ENCODE data around the gene AGPAT1.
"Not testable (repeated sequence)": the region's sequence is repeated elsewhere in the genome, so short reads cannot be mapped to it uniquely, and the experiment has no call there.

AGPAT1 gene

DNA sequence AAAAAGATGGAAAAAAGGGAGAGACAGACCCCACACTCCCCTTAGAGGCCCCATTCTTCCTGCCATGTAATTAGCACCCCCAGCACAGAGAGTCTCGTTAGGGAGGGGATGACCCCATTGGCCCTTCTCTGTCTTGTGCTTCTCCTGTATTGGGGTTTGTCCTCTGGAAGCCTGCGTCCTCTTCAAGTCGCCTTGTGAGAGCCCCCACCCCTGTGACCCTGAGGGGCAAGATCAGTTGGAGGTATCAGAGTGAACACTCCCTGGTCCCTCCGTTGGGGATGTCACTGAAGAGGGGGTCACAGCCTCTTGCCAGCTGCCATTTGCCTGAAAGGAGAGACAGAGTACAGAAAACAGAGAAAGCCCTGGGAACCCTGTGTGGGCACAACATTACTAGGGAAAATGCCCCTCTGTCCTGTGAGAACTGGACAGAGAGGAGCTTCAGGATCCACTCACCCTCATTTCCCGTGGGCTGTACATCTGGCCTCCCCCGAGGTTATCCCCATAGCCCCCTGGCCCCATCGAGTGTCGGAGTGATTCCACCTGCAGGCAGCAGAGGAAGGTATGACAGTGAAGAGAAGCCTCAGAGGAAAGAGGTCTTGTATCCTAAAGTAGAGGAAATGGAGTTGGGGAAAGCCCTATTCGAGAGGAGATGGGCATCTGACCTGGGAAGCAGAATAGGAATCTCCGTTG lies 10.4 kb upstream of the AGPAT1 start:
- not testable (repeated sequence) for H3K4me1 ChIP-seq (ENCODE audit: control insufficient read depth, insufficient read depth, low read length); DNase-seq (ENCODE audit: low read depth, low spot score); H3K4me3 ChIP-seq (ENCODE audit: low read length); H3K27ac ChIP-seq (ENCODE audit: low read length); H3K27me3 ChIP-seq (ENCODE audit: control insufficient read depth, insufficient read depth, low read length); H3K9me3 ChIP-seq (ENCODE audit: control insufficient read depth, insufficient read depth, low read length)
- H3K36me3 ChIP-seq (ENCODE audit: control insufficient read depth, insufficient read depth, low read length), result peaks cover 19% of the 10 kb centered on the region
- no CpG with 5 or more reads among the region's 10 CpGs for WGBS (ENCODE audit: insufficient coverage, insufficient read length)

GRCh38 chr6:32185681-32186131 lies 9.8 kb upstream of the AGPAT1 start:
- H3K4me3 ChIP-seq (ENCODE audit: low read length); H3K9me3 ChIP-seq (ENCODE audit: control insufficient read depth, insufficient read depth, low read length); H3K27me3 ChIP-seq (ENCODE audit: control insufficient read depth, insufficient read depth, low read length); DNase-seq (ENCODE audit: low read depth, low spot score); H3K27ac ChIP-seq (ENCODE audit: low read length); H3K4me1 ChIP-seq (ENCODE audit: control insufficient read depth, insufficient read depth, low read length): not testable (repeated sequence)
- no CpG with 5 or more reads among the region's 11 CpGs for WGBS (ENCODE audit: insufficient coverage, insufficient read length)
- H3K36me3 ChIP-seq (ENCODE audit: control insufficient read depth, insufficient read depth, low read length), result peaks cover 22% of the 10 kb centered on the region

- WGBS (ENCODE audit: insufficient coverage, insufficient read length), result no CpG with 5 or more reads among the region's 6 CpGs
- peaks cover 4% of the 10 kb centered on the region for H3K4me1 ChIP-seq (ENCODE audit: control insufficient read depth, insufficient read depth, low read length)
- no peaks in the 10 kb centered on the region for H3K27me3 ChIP-seq (ENCODE audit: control insufficient read depth, insufficient read depth, low read length)
- no peaks in the 10 kb centered on the region for H3K9me3 ChIP-seq (ENCODE audit: control insufficient read depth, insufficient read depth, low read length)
- peaks cover 22% of the 10 kb centered on the region for H3K36me3 ChIP-seq (ENCODE audit: control insufficient read depth, insufficient read depth, low read length)
- no peak within 1 kb of the TSS for H3K27ac ChIP-seq (ENCODE audit: low read length)
- DNase-seq (ENCODE audit: low read depth, low spot score), result no peak
- H3K4me3 ChIP-seq (ENCODE audit: low read length), result no peak within 1 kb of the TSS
These were observed 8.3 kb upstream of the AGPAT1 start, which contains the start of gene AGER for GRCh38 chr6:32184084-32184640. AGER (minus strand) TSS chr6:32184253; CDS start chr6:32184222, 31 bp downstream.

DNA sequence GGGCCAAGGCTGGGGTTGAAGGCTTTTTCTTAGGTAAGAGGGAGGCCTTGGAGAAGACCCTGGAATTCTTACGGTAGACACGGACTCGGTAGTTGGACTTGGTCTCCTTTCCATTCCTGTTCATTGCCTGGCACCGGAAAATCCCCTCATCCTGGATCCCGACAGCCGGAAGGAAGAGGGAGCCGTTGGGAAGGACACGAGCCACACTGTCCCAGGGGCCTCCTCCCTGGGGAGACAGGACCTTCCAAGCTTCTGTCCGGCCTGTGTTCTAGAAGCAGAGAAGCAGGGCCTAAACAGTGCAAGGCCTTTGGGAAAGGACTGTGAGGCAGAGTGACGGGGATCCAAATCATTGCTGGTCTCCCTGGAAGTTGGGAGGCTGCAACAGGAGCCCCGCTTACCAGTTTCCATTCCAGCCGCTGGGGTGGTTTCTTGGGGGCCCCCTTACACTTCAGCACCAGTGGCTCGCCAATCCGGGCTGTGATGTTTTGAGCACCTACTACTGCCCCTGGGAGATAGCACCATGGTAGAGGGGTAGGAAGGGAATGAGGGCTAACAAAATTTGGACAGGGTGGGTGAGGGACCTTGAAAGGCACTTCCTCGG lies 7.7 kb upstream of the AGPAT1 start:
- DNase-seq (ENCODE audit: low read depth, low spot score), result no peak
- Histone ChIP-seq H3K36me3 (ENCODE audit: control insufficient read depth, insufficient read depth, low read length) (peaks cover 22% of the 10 kb centered on the region), H3K4me3 (ENCODE audit: low read length) (no peak overlapping the region), H3K9me3 (ENCODE audit: control insufficient read depth, insufficient read depth, low read length) (no peaks in the 10 kb centered on the region), H3K27me3 (ENCODE audit: control insufficient read depth, insufficient read depth, low read length) (no peaks in the 10 kb centered on the region), H3K4me1 (ENCODE audit: control insufficient read depth, insufficient read depth, low read length) (peaks cover 2% of the 10 kb centered on the region; the same call in 1 of the 2 replicates), H3K27ac (ENCODE audit: low read length) (no peak overlapping the region)
- no CpG with 5 or more reads among the region's 15 CpGs for WGBS (ENCODE audit: insufficient coverage, insufficient read length)

GRCh38 chr6:32183030-32183429 lies 7.1 kb upstream of the AGPAT1 start:
- Histone ChIP-seq H3K9me3 (ENCODE audit: control insufficient read depth, insufficient read depth, low read length) (no peaks in the 10 kb centered on the region), H3K4me1 (ENCODE audit: control insufficient read depth, insufficient read depth, low read length) (peaks cover 2% of the 10 kb centered on the region; the same call in 1 of the 2 replicates), H3K4me3 (ENCODE audit: low read length) (no peak overlapping the region), H3K27ac (ENCODE audit: low read length) (no peak overlapping the region), H3K27me3 (ENCODE audit: control insufficient read depth, insufficient read depth, low read length) (no peaks in the 10 kb centered on the region), H3K36me3 (ENCODE audit: control insufficient read depth, insufficient read depth, low read length) (peaks cover 21% of the 10 kb centered on the region)
- no CpG with 5 or more reads among the region's 3 CpGs for WGBS (ENCODE audit: insufficient coverage, insufficient read length)
- DNase-seq (ENCODE audit: low read depth, low spot score), result no peak

GRCh38 chr6:32182555-32182981 lies 6.7 kb upstream of the AGPAT1 start:
- no CpG with 5 or more reads among the region's 10 CpGs for WGBS (ENCODE audit: insufficient coverage, insufficient read length)
- Histone ChIP-seq H3K4me1 (ENCODE audit: control insufficient read depth, insufficient read depth, low read length) (peaks cover 2% of the 10 kb centered on the region; the same call in 1 of the 2 replicates), H3K27ac (ENCODE audit: low read length) (no peak overlapping the region), H3K4me3 (ENCODE audit: low read length) (no peak overlapping the region), H3K27me3 (ENCODE audit: control insufficient read depth, insufficient read depth, low read length) (no peaks in the 10 kb centered on the region), H3K9me3 (ENCODE audit: control insufficient read depth, insufficient read depth, low read length) (no peaks in the 10 kb centered on the region), H3K36me3 (ENCODE audit: control insufficient read depth, insufficient read depth, low read length) (peaks cover 17% of the 10 kb centered on the region)
- DNase-seq (ENCODE audit: low read depth, low spot score), result no peak

DNA sequence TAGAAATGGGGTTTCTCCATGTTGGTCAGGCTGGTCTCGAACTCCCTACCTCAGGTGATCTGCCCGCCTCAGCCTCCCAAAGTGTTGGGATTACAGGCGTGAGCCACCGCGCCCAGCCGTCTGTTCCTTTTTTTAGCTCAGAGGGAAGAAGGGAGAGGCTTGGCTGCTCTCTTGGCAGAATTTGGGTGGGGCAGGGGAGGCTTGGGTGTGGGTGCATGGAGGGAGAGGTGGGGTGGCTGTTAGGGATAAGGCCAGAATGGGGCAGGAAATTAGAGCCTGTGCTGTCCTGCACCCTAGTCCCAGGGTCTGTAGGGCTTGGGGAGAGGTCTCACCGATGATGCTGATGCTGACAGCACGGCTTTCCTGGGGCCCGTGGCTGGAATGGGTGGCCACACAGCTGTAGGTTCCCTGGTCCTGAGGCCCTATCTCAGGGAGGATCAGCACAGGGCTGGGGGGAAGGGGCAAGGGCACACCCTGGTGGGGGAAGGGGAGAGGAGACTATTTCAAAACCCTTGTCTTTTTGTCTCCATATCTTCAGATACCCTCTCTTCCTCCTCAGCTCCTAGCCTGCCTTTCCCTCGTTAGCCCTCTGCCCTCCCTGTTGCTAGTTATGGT lies 6.1 kb upstream of the AGPAT1 start:
- Histone ChIP-seq H3K27me3 (ENCODE audit: control insufficient read depth, insufficient read depth, low read length) (no peaks in the 10 kb centered on the region), H3K4me3 (ENCODE audit: low read length) (no peak overlapping the region), H3K36me3 (ENCODE audit: control insufficient read depth, insufficient read depth, low read length) (peaks cover 15% of the 10 kb centered on the region), H3K9me3 (ENCODE audit: control insufficient read depth, insufficient read depth, low read length) (no peaks in the 10 kb centered on the region), H3K27ac (ENCODE audit: low read length) (no peak overlapping the region), H3K4me1 (ENCODE audit: control insufficient read depth, insufficient read depth, low read length) (peaks cover 2% of the 10 kb centered on the region)
- no CpG with 5 or more reads among the region's 10 CpGs for WGBS (ENCODE audit: insufficient coverage, insufficient read length)
- no peak for DNase-seq (ENCODE audit: low read depth, low spot score)

DNA sequence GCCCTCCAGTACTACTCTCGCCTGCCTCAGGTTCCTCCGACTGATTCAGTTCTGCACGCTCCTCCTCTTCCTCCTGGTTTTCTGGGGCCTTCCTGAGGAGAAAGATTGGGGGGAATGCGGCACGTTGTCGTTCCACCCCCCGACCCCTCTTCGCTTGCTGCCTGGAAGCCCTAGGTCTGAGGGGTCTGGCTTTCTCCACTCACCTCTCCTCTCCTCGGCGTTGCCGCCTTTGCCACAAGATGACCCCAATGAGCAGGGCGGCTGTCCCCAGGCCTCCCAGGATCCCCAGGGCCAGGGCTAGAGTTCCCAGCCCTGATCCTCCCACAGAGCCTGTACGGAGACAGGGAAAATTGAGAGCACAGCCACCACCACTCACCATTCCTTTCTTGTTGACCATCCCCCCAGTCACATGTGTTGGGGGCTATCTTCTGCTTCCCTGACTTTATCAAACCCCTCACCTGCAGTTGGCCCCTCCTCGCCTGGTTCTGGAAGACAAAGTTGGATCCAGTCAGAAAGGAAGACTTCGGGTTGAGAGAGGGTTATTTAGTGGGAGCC lies 5.3 kb upstream of the AGPAT1 start:
- whole genome bisulfite sequencing (ENCODE audit: insufficient coverage, insufficient read length), result no CpG with 5 or more reads among the region's 15 CpGs
- H3K9me3 ChIP-seq (ENCODE audit: control insufficient read depth, insufficient read depth, low read length), result no peaks in the 10 kb centered on the region
- H3K36me3 ChIP-seq (ENCODE audit: control insufficient read depth, insufficient read depth, low read length), result peaks cover 8% of the 10 kb centered on the region
- H3K4me3 ChIP-seq (ENCODE audit: low read length), result no peak overlapping the region
- H3K27ac ChIP-seq (ENCODE audit: low read length), result no peak overlapping the region
- DNase-seq (ENCODE audit: low read depth, low spot score), result no peak
- H3K27me3 ChIP-seq (ENCODE audit: control insufficient read depth, insufficient read depth, low read length), result no peaks in the 10 kb centered on the region
- peaks cover 2% of the 10 kb centered on the region for H3K4me1 ChIP-seq (ENCODE audit: control insufficient read depth, insufficient read depth, low read length)

DNA sequence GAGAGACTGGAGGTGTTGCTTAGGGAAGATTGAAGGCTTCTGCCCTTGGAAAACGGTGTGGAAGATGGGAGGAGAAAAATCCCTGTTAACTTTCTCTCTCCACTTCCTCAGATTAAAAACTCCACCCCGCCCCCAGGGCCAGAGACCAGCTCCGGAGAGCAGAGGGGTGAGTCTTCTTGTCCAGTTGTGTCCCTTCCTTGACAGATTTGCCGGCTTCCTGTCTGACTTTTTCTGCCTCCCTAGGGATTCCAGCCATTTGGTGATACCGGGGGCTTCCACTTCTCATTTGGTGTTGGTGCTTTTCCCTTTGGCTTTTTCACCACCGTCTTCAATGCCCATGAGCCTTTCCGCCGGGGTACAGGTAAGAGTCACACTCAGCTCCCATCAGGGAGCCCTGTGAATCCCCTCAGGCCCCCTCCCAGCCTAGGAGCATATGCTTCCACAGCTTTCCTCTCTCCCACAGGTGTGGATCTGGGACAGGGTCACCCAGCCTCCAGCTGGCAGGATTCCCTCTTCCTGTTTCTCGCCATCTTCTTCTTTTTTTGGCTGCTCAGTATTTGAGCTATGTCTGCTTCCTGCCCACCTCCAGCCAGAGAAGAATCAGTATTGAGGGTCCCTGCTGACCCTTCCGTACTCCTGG lies 4.0 kb upstream of the AGPAT1 start:
- Histone ChIP-seq H3K4me1 (ENCODE audit: control insufficient read depth, insufficient read depth, low read length) (peaks cover 2% of the 10 kb centered on the region), H3K27me3 (ENCODE audit: control insufficient read depth, insufficient read depth, low read length) (no peaks in the 10 kb centered on the region), H3K27ac (ENCODE audit: low read length) (no peak overlapping the region), H3K36me3 (ENCODE audit: control insufficient read depth, insufficient read depth, low read length) (peaks cover 8% of the 10 kb centered on the region), H3K9me3 (ENCODE audit: control insufficient read depth, insufficient read depth, low read length) (no peaks in the 10 kb centered on the region), H3K4me3 (ENCODE audit: low read length) (no peak overlapping the region)
- no peak for DNase-seq (ENCODE audit: low read depth, low spot score)
- WGBS (ENCODE audit: insufficient coverage, insufficient read length), result no CpG with 5 or more reads among the region's 10 CpGs
